ENCODE measurements around the gene SLIT3. TPM values are rescaled to one million over a fixed set of nuclear protein-coding genes. Genes with fewer than 3 reads are reported as not detected.
A peak's percentile ranks its signal among the peaks of the same experiment; 100 is the strongest.

Gene SLIT3
- total RNA-seq, 1 donor from 2014 or later, result 70.0 TPM

GRCh38 chr5:168947212-168947868 lies 353.6 kb downstream of the SLIT3 start:
- Histone ChIP-seq H3K36me3 (no peaks in the 10 kb centered on the region), H3K27ac (no peak overlapping the region), H3K4me3 (no peak overlapping the region), H3K27me3 (no peaks in the 10 kb centered on the region), H3K4me1 (peaks cover 5% of the 10 kb centered on the region), H3K9me3 (no peaks in the 10 kb centered on the region)
- ATAC-seq (peak; percentile 78), DNase-seq (no peak)
- peak; percentile 65 for TF ChIP-seq CTCF (IDR thresholded peaks at IDR 0.05)
- intact Hi-C loops (cut with DNase I), result no loop called here

DNA sequence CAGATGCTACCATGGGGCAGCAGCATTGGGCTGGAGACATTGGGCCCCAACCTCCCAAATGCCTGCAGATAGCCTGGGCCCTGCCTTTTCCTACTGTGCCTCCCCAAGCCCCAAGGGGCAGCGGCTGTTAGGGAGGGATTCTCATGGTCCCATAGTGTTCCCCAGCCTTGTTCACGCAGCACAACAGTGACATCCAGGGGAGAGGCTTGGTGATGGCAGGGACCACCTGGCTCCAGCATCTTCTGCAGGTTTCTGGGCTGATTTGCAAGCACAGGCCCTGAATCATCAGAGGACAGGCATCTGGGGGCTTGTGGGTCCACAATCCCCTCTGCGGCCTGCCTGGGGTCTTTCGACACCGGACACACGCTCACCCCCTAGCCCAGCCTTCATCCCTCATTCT lies 354.6 kb downstream of the SLIT3 start:
- DNase-seq (no peak), ATAC-seq (peak; percentile 16)
- H3K4me1 ChIP-seq, result no peaks in the 10 kb centered on the region
- TF ChIP-seq CTCF (IDR thresholded peaks at IDR 0.05), result no peak
- H3K4me3 ChIP-seq, result no peak overlapping the region
- intact Hi-C loops (cut with DNase I), result no loop called here
- H3K36me3 ChIP-seq, result no peaks in the 10 kb centered on the region
- no peaks in the 10 kb centered on the region for H3K9me3 ChIP-seq
- no peak overlapping the region for H3K27ac ChIP-seq
- no peaks in the 10 kb centered on the region for H3K27me3 ChIP-seq

DNA sequence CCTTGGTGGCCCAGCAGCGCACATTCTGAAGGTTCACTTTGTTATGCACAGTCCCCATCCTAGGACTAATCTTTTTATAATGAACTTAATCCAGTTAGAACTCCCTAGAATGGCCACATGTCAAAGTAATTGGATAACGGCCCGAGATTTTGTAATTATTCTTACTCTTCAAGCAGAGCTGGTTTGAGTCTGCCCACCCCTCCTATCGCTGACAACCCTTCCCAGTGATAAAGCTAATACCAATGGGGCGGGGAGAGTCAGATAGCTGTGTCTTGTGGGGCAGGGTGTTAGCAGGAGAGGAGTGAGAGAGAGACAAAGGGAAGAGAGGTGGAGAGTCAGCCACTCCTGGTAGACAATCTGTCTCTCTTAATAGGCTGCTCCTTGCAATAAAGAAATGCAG lies 356.9 kb downstream of the SLIT3 start:
- no peak for DNase-seq
- H3K4me3 ChIP-seq, result no peak overlapping the region
- no peak overlapping the region for H3K27ac ChIP-seq

DNA sequence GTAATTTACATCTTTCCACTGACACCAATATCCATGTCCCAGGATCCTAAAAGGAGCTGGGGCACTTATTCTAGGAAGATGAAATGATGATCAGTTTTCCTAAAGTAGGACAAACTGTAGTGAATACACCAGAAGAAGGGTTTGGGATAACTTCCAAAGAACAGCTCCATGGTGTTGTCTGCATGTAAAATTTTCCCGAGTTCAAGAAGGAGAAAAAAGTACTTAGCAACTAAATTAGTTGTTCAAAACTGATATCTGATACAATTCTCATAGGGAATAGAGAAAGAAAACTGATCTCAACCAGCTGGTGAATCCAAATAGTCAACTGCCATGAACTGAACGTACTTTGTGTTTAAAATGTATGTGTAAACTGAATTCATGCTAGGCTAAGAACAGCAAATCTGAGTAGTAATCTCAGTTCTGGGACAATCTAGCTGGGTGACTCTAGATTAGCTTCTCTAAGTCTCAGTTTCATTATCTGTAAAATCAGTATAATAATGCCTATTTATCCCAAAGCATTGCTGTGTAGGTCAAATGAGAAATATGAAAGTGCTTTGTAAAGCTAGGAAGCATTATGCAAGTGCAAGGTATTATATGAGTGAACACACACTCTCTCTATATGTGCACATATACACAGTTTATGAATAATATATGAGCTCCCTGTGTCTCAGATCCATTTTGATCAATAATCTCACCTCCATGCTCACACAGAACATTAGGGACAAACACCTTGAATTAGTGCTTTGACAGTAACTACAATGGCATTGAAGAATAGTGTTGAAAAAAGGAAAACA lies 357.7 kb downstream of the SLIT3 start:
- Histone ChIP-seq H3K27me3 (no peaks in the 10 kb centered on the region), H3K4me3 (no peak overlapping the region), H3K4me1 (no peaks in the 10 kb centered on the region), H3K36me3 (no peaks in the 10 kb centered on the region), H3K27ac (no peak overlapping the region), H3K9me3 (no peaks in the 10 kb centered on the region)
- no peak for ATAC-seq
- no peak for TF ChIP-seq CTCF (IDR thresholded peaks at IDR 0.05)
- no peak for DNase-seq
- intact Hi-C loops (cut with DNase I), result no loop called here

More for the DNA sequence above, 356.9 kb downstream of the SLIT3 start:
- no peaks in the 10 kb centered on the region for H3K36me3 ChIP-seq
- ATAC-seq, result no peak
- no peak for TF ChIP-seq CTCF (IDR thresholded peaks at IDR 0.05)
- H3K9me3 ChIP-seq, result no peaks in the 10 kb centered on the region
- intact Hi-C loops (cut with DNase I), result no loop called here
- H3K27me3 ChIP-seq, result no peaks in the 10 kb centered on the region
- H3K4me1 ChIP-seq, result no peaks in the 10 kb centered on the region

DNA sequence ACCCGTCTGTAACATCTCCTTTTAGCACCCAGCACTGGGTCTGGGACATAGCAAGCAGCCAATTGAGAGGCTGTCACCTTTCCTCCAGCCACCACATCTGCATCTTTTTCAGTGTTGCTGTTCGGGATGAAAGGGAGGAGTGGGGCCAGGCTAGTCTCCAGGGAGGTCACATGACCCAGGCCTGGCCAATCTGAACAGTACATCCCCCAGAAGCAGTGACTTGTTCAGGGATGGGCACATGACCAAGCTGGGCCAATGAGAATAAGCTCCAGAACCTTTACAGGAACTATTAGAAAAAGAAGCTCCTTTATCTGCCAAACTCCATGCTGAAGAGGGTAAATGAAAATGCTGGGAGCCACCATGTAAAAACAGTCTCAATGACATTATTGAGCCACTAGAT lies 359.0 kb downstream of the SLIT3 start:
- Histone ChIP-seq H3K4me1 (no peaks in the 10 kb centered on the region), H3K4me3 (no peak overlapping the region), H3K27ac (no peak overlapping the region), H3K27me3 (no peaks in the 10 kb centered on the region), H3K9me3 (no peaks in the 10 kb centered on the region), H3K36me3 (no peaks in the 10 kb centered on the region)
- ATAC-seq, result no peak
- TF ChIP-seq CTCF (IDR thresholded peaks at IDR 0.05), result no peak
- intact Hi-C loops (cut with DNase I), result no loop called here
- no peak for DNase-seq

All from upper lobe of right lung (tissue), 1 donor.